ENCODE measurements around the gene PURA.
A peak's percentile ranks its signal among the peaks of the same experiment; 100 is the strongest.

The PURA gene

DNA sequence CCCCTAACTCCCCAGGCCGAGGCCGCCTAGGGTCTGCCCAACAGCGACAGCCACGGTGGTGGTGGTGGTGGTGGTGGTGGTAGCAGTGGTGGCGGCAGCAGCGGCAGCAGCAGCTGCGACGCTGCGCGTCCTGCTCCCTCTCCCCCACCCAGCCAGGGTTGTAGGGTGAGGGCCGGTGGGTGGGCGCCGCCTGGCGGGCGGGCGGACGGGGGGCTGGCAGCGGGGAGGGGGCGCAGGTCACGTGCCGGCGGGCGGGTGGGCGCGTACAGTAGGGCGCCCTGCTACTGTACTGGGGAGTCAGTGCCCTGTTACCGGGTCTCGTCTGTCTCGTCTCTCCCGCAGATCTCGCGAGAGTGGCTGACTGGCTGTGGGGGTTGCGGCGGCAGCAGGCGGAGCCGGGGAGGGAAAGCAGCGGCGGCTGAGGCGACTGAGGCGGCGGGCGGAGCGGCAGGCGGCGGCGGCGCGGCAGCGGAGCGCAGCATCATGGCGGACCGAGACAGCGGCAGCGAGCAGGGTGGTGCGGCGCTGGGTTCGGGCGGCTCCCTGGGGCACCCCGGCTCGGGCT, at the start of gene PURA:
TSS of gene PURA (plus strand) at position 411 of the 565 bp plus-strand sequence. CDS start at position 484, 73 bp downstream.
- peak; percentile 91 for DNase-seq (ENCODE audit: low spot score)

DNA sequence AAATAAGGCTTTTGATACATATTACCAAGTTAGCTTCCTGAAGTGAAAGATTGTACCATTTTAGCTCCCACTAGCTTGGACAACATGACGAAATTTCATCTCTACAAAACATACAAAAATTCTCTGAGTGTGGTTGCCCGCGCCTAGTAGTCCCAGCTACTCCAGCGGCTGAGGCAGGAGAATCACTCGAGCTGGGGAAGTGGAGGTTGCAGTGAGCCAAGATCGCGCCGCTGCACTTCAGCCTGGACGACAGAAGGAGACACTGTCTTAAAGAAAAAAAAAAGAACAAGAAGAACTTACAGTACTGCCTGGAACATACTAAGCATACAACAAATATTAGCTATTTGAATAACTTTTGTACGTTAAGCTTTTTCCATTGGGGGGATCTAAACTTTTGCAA, 41.1 kb upstream of the PURA start:
- no peak for DNase-seq (ENCODE audit: low spot score)

DNA sequence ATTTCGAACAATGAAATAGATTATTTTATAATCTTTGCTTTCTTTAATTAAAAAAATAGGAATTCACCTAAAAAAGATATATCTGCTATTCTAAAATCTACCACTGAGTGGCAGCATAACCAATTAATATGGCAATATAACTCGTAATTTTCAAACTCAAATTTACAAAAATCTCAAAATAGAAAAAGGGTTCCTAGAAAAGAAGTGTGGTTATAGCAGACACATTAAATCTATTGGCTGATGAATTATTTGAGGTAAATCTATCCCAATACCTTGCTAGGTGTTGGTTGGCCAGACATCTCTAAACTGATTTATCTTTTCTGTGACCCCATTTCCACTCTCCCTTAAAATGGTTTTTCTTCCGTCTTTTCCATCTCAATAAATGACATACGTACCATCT, 40.6 kb upstream of the PURA start:
- no peak for DNase-seq (ENCODE audit: low spot score)

DNA sequence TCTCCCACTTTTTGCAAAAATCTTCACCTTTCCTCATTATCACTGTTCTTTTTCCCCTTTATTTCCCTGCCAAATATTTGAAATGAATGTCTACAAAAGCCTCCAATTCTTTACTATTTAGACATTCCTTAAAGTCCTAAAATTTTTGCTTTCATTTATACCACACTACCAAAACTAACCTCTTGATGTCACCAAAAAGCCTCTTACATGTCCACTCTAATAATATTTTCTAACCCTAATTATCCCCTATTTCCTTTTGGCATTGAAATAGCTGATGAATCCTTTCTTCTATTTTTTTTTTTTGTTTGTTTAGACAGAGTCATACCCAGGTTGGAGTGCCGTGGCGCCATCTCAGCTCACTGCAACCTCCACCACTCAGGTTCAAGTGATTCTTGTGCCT, 38.5 kb upstream of the PURA start:
- no peak for DNase-seq (ENCODE audit: low spot score)

DNA sequence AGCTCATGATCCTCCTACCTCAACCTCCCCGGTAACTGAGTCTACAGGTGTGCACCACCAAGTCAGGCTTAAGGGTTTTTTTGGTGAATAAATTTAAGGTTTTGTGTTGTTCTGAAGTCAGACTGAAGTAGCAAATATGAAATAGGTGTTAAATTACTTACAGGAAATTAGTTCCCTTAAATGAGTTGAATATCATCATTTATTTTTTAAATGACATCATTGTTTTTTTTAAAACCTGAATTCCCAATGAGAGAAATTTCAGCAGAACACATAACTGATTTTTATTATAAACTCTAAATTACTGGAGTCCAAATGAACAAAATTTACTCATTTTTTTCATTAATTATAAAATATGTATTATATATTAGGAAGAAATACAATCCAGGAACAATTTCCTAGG, 37.8 kb upstream of the PURA start:
- no peak for DNase-seq (ENCODE audit: low spot score)

DNA sequence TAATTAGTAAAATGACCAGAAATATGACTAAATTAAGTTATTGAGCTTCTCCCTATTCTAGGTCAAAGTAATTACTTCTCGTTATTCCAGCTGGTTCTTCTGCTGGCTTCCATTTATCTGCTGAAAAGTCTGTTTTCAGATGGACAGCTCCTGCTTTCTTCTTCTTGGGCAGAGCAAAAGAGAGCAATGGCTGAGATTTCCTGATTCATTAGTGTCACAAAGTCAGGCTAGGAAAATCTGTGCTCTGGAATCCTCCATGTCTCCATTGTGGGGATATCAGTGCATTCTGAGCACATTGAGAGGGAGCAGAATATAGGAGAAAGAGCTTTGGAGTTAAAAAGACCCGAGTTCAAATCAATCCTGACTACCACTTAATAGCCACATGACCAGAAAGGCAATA, 37.1 kb upstream of the PURA start:
- DNase-seq (ENCODE audit: low spot score), result no peak

DNA sequence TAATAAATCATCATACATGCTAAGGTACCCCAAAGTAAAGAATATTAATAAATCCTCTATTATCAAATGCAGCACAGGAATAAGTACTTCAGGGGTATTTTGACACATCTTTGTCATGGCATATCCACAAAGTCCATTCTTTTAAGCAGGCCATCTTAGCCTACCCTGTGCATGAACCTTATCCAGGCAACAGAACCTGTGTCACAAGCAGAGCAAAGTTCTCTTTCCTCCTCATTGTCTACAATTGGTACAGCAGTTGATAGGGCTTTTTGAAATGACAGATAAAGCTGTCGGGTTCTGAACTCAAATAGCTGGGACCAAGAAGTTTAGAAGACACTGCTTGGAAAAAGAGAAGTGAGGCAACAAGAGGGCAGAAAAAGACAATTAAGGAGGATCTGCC, 30.8 kb upstream of the PURA start:
- no peak for DNase-seq (ENCODE audit: low spot score)

DNA sequence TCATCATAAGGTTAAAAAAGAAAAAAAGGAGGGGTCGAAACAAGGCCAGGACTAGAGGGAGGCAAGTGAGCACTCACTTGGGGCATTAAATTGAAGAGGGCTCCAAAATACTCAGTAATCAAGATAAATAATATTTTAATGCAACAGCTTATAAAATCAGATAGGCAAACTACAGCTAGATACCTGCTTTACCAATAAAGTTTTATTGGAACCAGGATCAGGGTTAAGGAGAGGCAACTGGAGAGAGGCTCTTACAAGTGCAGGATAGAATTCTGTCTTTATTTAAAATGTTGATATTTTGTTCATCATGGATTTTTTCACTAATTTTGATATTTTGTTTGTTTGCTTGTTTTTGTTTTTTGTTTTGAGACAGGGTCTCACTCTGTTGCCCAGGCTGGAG, 30.3 kb upstream of the PURA start:
- DNase-seq (ENCODE audit: low spot score), result no peak

DNA sequence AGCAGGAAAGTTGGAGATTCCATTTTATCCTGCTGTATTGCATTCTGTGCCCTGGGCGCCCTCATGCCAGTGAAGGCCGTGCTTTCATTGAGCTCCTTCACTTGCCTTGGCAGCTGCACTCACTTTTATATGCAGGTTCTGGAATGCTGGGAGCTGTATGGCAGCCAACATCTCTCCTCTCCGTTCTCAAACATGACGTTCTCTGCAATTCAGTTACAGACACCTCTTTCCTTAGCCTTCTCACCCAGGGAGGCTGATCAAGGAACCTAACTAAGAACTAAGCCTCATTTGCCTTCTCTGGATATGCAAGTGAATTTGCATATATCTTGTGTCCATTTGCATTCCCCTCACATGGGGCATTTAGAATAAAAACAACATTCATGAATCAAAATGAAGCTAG, 29.4 kb upstream of the PURA start:
- DNase-seq (ENCODE audit: low spot score), result no peak

DNA sequence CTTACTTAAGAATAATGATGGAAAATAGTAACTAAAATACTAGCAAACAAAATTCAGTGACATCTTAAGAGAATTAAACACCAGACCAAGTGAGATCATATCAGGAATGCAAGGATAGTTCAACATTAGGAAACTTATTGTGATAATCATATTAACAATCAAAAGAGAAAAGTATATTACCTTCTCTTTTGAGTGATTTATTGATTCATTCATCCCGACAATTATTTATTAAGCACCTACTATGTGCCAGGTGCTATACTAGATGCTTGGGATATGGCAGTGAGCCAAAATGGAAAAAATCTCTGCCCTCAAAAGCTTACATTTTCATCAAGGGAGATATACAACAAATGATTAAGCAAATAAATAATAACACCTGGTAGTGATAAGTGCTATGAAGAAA, 23.7 kb upstream of the PURA start:
- DNase-seq (ENCODE audit: low spot score), result no peak

DNA sequence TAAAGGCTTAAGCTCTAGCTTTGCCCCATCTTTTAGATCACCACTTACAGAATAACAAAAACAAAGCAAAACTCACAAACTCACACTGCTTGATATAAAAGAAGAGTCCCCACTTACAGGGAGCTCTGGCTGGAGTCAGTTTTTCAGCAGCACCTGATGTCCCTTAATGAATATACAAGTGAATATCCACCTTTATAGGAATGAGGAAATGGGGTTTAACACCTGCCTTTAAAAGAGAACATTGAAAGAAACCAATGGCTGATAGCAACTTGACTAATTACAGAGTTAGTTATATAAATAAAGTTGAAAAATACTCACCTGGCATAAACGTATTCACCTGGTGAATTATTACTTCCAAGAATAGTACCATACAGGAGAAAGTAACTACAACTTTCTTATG, 20.7 kb upstream of the PURA start:
- DNase-seq (ENCODE audit: low spot score), result no peak

DNA sequence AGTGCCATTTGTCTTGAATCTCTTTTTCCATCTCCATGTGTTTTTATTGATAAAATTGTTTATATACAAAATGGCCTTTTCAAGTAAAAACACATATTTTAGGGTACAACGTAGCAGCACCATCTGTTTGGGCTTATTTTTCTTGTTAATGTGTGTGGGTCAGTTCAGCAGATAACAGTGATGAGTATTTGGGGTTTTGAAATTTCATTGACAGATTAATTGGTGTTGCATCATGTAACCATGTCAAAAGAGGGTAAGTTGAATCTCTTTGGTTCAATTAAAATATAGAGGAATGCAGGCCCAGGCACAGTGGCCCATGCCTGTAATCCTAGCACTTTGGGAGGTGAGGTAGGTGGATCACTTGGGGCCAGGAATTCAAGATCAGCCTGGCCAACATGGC, 20.0 kb upstream of the PURA start:
- no peak for DNase-seq (ENCODE audit: low spot score)

DNA sequence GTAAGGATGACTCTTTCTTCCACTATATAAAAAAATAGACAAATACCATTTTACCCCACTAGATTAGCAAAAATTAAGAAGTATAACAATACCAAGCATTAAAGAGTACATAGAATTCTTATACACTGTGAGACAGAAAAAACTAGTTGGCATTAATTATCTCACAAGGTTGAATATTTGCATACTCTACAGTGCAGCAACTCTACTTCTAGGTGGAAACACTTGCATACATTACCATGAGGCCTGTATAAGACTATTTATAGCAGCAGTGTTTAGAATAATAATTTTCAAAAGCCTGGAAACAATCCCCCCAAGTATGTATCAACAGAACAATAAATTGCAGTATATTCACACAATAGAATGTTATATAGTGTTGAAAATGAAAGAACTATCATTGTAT, 19.0 kb upstream of the PURA start:
- no peak for DNase-seq (ENCODE audit: low spot score)

DNA sequence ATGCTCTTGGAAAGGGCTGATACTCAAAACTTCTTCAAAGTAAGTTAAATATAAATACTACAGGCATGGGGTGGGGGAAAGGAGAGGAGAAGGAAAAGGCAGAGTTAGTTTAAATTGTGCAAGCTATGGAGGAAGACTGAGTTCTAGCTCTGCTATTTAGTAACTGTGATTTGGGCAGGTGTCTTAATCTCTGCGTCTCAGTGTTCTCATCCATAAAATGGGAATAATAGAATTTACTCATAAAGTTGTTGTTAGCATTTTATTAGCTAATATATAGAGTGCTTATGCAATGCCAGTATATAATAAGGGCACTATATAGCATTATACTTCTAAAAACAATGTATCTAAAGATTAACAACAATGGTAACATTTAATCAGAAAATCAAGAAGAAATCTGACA, 12.7 kb upstream of the PURA start:
- DNase-seq (ENCODE audit: low spot score), result no peak

DNA sequence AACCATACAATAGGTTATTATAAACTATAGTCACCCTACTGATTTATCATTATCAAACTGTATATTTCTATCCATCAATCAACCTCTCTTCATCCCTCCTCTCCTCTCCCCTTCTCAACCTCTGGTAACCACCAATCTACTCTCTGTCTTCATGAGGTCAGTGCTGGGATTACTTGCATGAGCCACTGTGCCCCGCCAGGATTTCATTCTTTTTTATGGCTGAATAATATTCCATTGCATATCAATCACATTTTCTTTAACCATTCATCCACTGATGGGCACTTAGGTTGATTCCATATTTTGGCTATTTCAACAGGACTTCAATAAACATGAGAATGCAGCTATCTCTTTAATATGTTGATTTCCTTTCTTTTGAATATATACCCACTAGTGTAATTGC, 10.8 kb upstream of the PURA start:
- DNase-seq (ENCODE audit: low spot score), result no peak

DNA sequence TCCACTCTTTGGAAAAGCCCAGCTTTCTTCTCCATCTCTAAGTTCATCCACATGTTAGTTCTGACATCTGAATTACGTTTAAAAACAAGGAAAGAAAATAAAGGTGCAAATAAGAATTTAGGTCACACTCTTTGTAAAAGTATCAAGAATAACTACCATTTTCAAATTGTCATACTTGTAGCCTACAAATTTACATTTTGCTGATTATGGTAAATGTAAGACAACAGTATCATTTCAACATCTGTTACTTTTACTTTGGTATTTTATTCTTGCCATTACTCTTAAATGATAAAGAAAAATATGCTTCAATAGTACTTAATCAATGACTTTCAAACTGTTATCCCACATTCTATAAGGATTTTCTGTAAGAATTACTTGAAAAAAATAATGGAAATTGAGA, 9.8 kb upstream of the PURA start:
- DNase-seq (ENCODE audit: low spot score), result no peak

DNA sequence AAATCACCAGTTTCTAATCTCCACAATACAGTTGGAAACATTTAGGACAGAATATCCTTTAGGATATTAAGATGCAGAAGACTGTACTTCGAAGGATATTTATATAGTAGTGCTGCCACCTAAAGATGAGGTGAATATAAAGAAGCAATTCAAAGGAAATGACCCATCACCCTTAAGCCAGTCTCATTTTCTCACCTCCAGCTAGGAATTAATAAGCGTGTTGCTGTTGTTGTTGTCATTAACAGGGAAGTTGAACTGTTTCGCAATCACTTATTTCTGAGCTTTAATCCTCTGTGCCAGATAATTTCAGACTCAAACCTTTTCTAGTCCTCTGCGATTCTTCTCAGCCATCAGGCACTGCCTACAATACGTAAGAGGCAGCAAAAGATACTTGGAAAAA, 7.8 kb upstream of the PURA start:
- DNase-seq (ENCODE audit: low spot score), result no peak

DNA sequence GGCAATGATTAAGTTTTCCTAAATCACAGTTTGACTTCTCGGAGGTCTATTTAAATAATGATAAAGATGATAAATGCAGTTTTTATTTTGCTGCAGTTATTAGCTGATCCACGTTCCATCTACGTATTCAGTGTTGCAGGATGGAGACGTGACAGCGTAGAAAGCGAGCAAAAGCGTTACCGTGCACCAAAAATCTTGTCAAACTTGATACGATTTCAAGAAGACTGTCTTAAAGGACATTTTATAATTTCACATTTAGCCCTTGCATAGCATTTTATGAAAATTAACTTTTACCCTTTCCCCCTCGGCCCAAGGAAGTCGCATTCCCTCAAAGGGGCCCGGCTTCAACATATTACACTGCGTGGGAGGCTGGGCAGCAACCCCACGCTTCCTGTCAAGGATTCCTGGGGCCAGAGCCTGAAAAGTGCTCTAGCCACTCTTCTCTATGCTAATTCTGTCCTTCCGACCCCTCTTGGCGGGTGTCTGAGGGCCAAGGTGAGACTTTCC, 7.1 kb upstream of the PURA start:
- DNase-seq (ENCODE audit: low spot score), result no peak

DNA sequence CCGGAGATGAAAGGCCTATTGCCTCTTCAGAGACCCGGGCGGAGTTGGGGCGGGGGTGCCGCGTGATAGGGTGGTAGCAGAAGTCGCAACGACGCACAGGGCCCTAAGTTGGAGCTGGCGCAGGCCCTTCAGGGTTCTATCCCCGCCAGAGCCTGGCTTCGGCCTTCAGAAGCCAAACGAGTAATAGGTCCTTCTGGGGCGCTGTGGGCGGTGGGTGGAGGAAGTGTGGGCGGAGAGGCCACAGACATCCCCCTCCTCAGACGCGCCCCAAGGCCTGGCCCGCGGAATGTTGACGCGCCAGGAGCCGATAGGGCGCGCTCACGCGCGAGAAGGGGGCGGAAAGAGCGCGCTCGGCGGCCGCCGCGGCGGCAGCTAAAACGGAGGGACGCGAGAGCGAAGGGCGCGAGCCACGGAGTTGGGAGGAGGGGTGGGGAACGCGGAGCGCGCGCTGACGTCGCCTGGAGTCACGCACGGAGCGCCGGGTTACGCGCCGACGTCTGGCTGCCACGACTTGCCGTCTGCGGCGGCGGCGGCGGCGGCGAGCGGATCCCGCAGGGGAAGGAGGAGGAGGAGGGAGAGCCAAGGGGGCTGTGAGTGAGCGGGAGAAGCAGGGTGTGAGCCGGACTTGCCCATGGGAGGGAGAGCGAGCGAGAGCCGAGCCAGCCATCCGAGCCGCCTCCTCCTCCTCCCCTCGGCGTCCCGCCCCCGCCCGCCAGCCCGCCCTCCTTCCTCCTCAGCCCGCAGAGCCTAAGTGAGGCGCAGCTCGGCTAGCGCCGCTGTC, 6.4 kb upstream of the PURA start:
- peak; percentile 83 for DNase-seq (ENCODE audit: low spot score)

DNA sequence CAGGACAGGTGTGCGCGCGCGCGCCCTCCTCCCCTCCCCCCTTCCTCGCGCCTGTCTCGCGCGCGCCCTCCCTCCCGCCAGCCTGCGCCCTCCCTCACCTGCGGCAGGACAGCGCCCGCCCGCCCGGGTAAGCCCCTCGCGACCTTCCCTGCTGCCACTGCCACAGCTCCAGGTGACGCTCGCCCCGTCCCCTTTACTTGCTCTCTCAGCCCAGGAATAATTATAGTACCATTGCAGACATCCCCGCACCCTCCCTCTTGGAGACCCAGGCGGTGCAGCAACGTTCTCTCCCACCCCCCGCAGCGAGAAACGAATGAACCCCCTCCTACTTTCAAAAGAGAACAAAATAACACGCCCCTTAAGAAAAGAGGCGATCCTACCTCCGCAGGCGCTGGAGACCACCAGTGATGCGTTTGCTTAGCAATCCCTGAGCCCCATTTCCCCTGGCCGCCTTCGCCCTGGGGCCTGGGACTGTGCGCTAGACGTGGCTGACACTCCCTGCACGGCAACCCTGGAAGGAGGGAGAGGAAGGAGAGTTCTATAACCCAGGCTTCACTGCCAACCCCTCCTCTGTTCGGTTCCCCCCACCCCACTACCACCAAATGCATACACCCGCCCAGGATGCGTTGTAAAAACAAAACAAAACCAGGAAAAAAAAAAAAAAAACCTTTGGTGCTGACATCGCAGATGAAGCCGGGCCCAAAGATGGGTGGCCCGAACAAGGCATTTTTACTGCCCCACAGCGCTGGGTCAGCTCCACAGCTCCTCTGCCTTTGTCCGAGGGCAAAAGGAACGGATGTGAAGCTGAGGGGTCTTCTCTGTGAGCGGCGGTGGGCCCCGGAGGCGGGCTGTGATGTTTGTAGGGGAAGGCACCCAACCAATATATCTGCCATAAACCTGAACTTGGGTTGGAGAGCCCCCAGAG, 5.6 kb upstream of the PURA start:
- DNase-seq (ENCODE audit: low spot score), result peak; percentile 74

DNA sequence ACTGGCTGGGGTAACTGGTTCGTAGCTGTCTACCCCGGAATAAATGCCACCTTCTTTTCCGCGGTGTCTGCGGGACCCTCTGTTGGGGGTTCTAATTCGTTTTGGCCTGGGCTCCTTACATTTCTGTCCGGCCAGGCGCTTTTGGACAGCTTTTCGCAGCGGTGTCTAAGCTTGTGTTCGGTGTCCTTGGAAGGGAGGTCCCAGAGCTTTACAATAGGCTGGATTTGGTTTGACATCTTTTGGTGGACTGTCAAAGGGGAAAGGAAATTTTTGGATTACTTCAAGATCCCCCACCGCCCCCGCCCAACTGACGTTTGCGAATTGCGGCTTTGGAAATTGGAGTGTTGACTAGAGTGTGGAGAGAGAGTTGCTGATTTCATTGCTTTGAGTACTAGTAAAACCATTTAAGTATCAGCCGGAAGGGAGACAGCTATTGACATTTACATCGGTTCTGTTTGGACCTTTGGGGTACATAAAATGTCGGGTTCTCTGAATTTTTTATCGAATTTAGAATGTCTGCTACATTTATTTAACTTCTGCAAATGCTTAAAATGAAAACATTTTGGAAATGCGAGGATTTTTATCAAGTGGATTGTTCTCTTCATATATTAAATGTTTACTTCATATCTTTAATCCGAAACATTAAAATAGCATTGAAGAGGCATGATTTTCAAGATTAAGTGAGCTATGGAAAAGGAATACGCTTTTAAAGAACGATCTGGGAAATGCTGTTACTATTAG, 4.7 kb upstream of the PURA start:
- no peak for DNase-seq (ENCODE audit: low spot score)
